Sigmoid colon (tissue), 4 donors: Measurements from ENCODE around the gene PROX1.

Experiments used
- EP300 ChIP-seq, 4 donors: sonication (generic); formaldehyde crosslinking; IDR thresholded peaks; one replicate each; pipeline ENCODE4 v1.6.1; 2017; ENCODE audit warnings: antibody characterized with exemption in 4 of 4
- POLR2A ChIP-seq, 2 donors: fragments of 450-650 bp; IDR thresholded peaks; one replicate each; pipeline ENCODE4 v1.6.1; 2016; ENCODE audit warnings: antibody characterized with exemption in 2 of 2, mild to moderate bottlenecking in 2 of 2, moderate library complexity in 2 of 2
- POLR2AphosphoS5 ChIP-seq, 4 donors: sonication (generic); formaldehyde crosslinking; IDR thresholded peaks; one replicate each; pipeline ENCODE4 v1.6.1; 2017; ENCODE audit warnings: antibody characterized with exemption in 4 of 4
- TF ChIP-seq, protein P1 (sequence below), 4 experiments: fragments of 450-650 bp in 3 of 4; fragments of 200-600 bp in 1 of 4; IDR thresholded peaks; one replicate each; pipeline ENCODE4 v1.5.1; 2016 to 2019; ENCODE audit warnings: antibody characterized with exemption in 4 of 4, mild to moderate bottlenecking in 3 of 4, moderate library complexity in 2 of 4

DNA sequence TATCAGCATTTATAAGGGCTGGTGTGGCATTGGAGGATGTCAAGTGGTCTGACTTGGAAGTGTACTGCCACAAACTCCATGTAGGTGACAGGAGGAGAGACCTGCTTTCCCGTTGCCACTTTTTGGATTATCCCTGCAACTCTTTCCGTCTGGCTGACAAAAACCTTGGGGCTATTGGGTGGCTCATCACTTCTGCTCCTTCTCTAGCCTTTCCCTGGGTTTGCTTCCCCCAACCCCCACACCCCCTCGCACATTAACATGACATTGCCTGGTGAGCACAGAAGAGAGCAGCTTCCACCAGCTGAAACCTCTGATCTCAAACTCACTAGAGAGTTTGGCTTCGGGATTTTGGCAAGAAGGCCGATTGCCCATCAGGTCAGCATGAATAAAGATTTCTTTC is 39.2 kb downstream of the PROX1 start:
- TF ChIP-seq, protein P1, sequence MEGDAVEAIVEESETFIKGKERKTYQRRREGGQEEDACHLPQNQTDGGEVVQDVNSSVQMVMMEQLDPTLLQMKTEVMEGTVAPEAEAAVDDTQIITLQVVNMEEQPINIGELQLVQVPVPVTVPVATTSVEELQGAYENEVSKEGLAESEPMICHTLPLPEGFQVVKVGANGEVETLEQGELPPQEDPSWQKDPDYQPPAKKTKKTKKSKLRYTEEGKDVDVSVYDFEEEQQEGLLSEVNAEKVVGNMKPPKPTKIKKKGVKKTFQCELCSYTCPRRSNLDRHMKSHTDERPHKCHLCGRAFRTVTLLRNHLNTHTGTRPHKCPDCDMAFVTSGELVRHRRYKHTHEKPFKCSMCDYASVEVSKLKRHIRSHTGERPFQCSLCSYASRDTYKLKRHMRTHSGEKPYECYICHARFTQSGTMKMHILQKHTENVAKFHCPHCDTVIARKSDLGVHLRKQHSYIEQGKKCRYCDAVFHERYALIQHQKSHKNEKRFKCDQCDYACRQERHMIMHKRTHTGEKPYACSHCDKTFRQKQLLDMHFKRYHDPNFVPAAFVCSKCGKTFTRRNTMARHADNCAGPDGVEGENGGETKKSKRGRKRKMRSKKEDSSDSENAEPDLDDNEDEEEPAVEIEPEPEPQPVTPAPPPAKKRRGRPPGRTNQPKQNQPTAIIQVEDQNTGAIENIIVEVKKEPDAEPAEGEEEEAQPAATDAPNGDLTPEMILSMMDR (IDR thresholded peaks at IDR 0.05): no peak
- TF ChIP-seq POLR2A (IDR thresholded peaks at IDR 0.05): no peak
- TF ChIP-seq POLR2AphosphoS5 (IDR thresholded peaks at IDR 0.05): no peak
- no peak for TF ChIP-seq EP300 (IDR thresholded peaks at IDR 0.05)
